NCI-H460 (cell line): Measurements from ENCODE around the gene NELL2. TPM values are rescaled to one million over a fixed set of nuclear protein-coding genes. Genes with fewer than 3 reads are reported as not detected.

Experiments
- DNase-seq: peaks from one replicate; pipeline ENCODE4 v3.0.0-alpha.2; 2016; ENCODE audit warnings: low read depth; ENCODE audit errors: extremely low read depth
- small RNA-seq, 2 experiments: library from RNA; depleted of rRNA; stranded (forward); fragments of <200 nt; gene quantifications; one replicate each; pipeline ENCODE3, GENCODE V24; 2014
- total RNA-seq: library from RNA; depleted of rRNA; stranded (reverse); fragments of >200 nt; shearing (Covaris generic); gene quantifications from 2 replicates; pipeline ENCODE4 v1.2.3, GENCODE V29; 2014; rRNA removed

NELL2 gene
- total RNA-seq, 1 experiment from 2014 or later, result 0.15 TPM

- DNase-seq, result no peak
Measured at GRCh38 chr12:44500423-44500822, 375.7 kb downstream of the NELL2 start.

- no peak for DNase-seq
Measured at GRCh38 chr12:44497044-44497443, 379.1 kb downstream of the NELL2 start.

- DNase-seq, result no peak
Measured at GRCh38 chr12:44490181-44490580, 385.9 kb downstream of the NELL2 start.

GRCh38 chr12:44488180-44488579 is 387.9 kb downstream of the NELL2 start:
- no peak for DNase-seq

GRCh38 chr12:44484862-44485261 is 391.3 kb downstream of the NELL2 start:
- no peak for DNase-seq

GRCh38 chr12:44477331-44477980 is 398.7 kb downstream of the NELL2 start:
- no peak for DNase-seq

- no peak for DNase-seq
Measured at GRCh38 chr12:44476683-44477082, 399.4 kb downstream of the NELL2 start.

- DNase-seq, result no peak
Measured at GRCh38 chr12:44465139-44465538, 411.0 kb downstream of the NELL2 start.

- DNase-seq, result no peak
Measured at GRCh38 chr12:44464180-44464579, 411.9 kb downstream of the NELL2 start.

GRCh38 chr12:44462729-44463128 is 413.4 kb downstream of the NELL2 start:
- DNase-seq, result no peak

GRCh38 chr12:44460261-44460660 is 415.9 kb downstream of the NELL2 start:
- DNase-seq, result no peak

- no peak for DNase-seq
Measured at GRCh38 chr12:44459569-44459968, 416.5 kb downstream of the NELL2 start.

Small RNAs within 50 kb of the gene (small RNA-seq; reads per million reads assigned to genes)
- 0 reads per million in 2 experiments for gene RF00019

Other genes with a start within 250 kb of the NELL2 start
- not detected in 2 replicates for gene DBX2, start 174.8 kb upstream of the NELL2 start, total RNA-seq